ENCODE results near the gene CKM.

- TF ChIP-seq, protein P1, sequence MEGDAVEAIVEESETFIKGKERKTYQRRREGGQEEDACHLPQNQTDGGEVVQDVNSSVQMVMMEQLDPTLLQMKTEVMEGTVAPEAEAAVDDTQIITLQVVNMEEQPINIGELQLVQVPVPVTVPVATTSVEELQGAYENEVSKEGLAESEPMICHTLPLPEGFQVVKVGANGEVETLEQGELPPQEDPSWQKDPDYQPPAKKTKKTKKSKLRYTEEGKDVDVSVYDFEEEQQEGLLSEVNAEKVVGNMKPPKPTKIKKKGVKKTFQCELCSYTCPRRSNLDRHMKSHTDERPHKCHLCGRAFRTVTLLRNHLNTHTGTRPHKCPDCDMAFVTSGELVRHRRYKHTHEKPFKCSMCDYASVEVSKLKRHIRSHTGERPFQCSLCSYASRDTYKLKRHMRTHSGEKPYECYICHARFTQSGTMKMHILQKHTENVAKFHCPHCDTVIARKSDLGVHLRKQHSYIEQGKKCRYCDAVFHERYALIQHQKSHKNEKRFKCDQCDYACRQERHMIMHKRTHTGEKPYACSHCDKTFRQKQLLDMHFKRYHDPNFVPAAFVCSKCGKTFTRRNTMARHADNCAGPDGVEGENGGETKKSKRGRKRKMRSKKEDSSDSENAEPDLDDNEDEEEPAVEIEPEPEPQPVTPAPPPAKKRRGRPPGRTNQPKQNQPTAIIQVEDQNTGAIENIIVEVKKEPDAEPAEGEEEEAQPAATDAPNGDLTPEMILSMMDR (conservative IDR thresholded peaks at IDR 0.05 in 1 of 2, IDR thresholded peaks at IDR 0.05 in 1 of 2; ENCODE audit: extremely low read depth in 1 of 2, insufficient read depth in 1 of 2, low read depth in 1 of 2, low read length in 2 of 2): no peak
- no peak for TF ChIP-seq EZH2 (IDR thresholded peaks at IDR 0.05; ENCODE audit: borderline replicate concordance, low read length)
Observed at GRCh38 chr19:45296355-45296754, 26.3 kb downstream of the CKM start.
